HG02870 (cell line): ENCODE measurements around the gene SNRPA.
"Not testable (repeated sequence)": the region's sequence is repeated elsewhere in the genome, so short reads cannot be mapped to it uniquely, and the experiment has no call there.

Experiments used
- ATAC-seq: cut with Tn5 transposase; IDR thresholded peaks from one replicate; pipeline ENCODE4 v1.9.1; 2021; ENCODE audit warnings: mild to moderate bottlenecking, moderate library complexity; ENCODE audit not compliant: unreplicated experiment

The SNRPA gene

DNA sequence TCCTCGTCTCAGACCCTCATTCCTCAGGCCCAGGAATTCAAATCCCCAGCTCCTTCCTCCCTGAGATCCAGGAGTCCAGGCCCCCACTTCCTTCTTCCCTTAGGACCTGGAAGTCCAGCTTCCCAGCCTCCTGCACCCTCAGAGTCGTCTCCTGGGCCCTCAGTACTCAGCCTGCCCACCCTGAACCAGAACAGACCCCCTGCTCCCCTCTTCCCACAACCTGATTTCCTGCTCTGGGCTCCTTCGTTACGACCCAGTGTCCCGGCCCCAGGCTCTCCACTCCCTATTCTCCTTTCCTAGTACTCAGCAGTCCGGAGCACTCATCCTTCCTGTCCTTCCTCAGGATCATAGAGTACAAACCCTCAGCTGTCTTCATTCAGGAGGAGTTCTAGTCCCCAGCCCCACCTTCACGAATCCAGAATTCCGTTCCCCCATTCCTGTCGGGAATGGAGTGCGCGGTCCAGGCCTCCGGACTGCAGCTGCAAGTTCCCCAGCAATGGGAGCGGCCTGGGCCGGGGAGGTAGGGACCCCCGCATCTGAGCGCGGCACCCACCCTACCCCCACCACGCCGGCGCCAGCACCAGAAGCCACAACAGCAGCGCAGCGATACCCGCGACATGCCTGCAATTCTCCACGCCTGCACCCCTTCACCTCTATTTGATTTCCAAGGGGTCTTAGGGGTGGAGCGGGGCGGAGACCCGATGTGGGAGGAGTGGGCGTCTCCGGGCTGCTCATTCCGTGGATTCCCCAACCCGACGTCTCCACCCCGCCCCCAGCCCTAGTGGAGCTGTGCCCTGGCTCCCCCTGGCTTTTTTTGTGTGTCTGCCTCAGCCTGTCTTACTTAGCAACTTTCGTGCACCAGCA, 60.7 kb downstream of the SNRPA start:
- no peak for ATAC-seq

- ATAC-seq: not testable (repeated sequence)
Observed at GRCh38 chr19:40812571-40812970, 61.6 kb downstream of the SNRPA start.

- no peak for ATAC-seq
Observed at GRCh38 chr19:40813182-40813581, 62.2 kb downstream of the SNRPA start.
